OCI-LY7 (cell line): Measurements from ENCODE around the gene FTSJ3.

ENCODE experiments used
- CTCF ChIP-seq: fragments of 200-600 bp; sonication (generic); conservative IDR thresholded peaks from 2 replicates; pipeline ENCODE4 v1.5.1; 2014; ENCODE audit warnings: mild to moderate bottlenecking, antibody characterized with exemption, low read length, moderate library complexity, mixed read lengths
- EZH2phosphoT487 ChIP-seq: fragments of 200-600 bp; sonication (generic); IDR thresholded peaks from 2 replicates; pipeline ENCODE4 v1.6.1; 2018; ENCODE audit warnings: low read depth, borderline replicate concordance, mild to moderate bottlenecking, mixed run types, antibody characterized with exemption, low read length, moderate library complexity, mixed read lengths

- TF ChIP-seq CTCF = no peak
- no peak for TF ChIP-seq EZH2phosphoT487
Measured at GRCh38 chr17:63785556-63785955, 41.9 kb downstream of the FTSJ3 start.
